Natural killer cell treated with Interleukin-12 subunit alpha and Interleukin-12 subunit beta and Interleukin-15 and Interleukin-18, amount 100 ng/mL, for 72 hours (primary cell): ENCODE data around the gene GALNT15. TPM values are rescaled to one million over a fixed set of nuclear protein-coding genes. Genes with fewer than 3 reads are reported as not detected.

Source experiments
- ATAC-seq, 2 donors: fragments of 150-1000 bp; cut with Tn5 transposase in 1 of 2; sonication (Bioruptor Pico), chemical (Tn5 transposase) in 1 of 2; 2 replicates each; pipeline ENCODE4 v1.10.0; 2021
- DNase-seq: peaks from one replicate; pipeline ENCODE4 v3.0.0; 2022; ENCODE audit warnings: low spot score
- H3K27ac Mint-ChIP-seq, 2 donors: 1 replicate in 1 of 2; 2 replicates in 1 of 2; pipeline ENCODE4 v1.8.0; 2022; ENCODE audit warnings: mixed read lengths in 2 of 2, mild to moderate bottlenecking in 1 of 2, moderate library complexity in 1 of 2
- H3K27me3 Mint-ChIP-seq, 2 donors: 1 replicate in 1 of 2; 2 replicates in 1 of 2; pipeline ENCODE4 v1.8.0; 2022; ENCODE audit warnings: mixed read lengths in 2 of 2
- H3K36me3 Mint-ChIP-seq: one replicate; pipeline ENCODE4 v1.8.0; 2022; ENCODE audit warnings: mixed read lengths
- H3K4me1 Mint-ChIP-seq, 2 donors: 1 replicate in 1 of 2; 2 replicates in 1 of 2; pipeline ENCODE4 v1.8.0; 2022; ENCODE audit warnings: low read depth in 2 of 2, mixed read lengths in 2 of 2, mild to moderate bottlenecking in 1 of 2
- H3K4me3 Mint-ChIP-seq: one replicate; pipeline ENCODE4 v1.8.0; 2022; ENCODE audit warnings: mixed read lengths
- H3K9me3 Mint-ChIP-seq: 2 replicates; pipeline ENCODE4 v1.8.0; 2022; ENCODE audit warnings: mixed read lengths
- total RNA-seq, 2 donors: library from RNA; stranded (reverse); gene quantifications; one replicate each; pipeline ENCODE4 v1.2.3, GENCODE V29; 2022

GALNT15 gene
- total RNA-seq, 2 donors from 2014 or later: not detected

- peaks cover 7 to 12% of the 10 kb centered on the region in 2 donors for H3K4me1 Mint-ChIP-seq
- peaks cover 0 to 8% of the 10 kb centered on the region in 2 donors for H3K27me3 Mint-ChIP-seq
- no peak for DNase-seq
- H3K36me3 Mint-ChIP-seq: no peaks in the 10 kb centered on the region
- no peak for ATAC-seq
- H3K27ac Mint-ChIP-seq: no peak overlapping the region
- no peak overlapping the region for H3K4me3 Mint-ChIP-seq
- no peaks in the 10 kb centered on the region for H3K9me3 Mint-ChIP-seq
Observed at GRCh38 chr3:16183601-16184270, 9.3 kb downstream of the GALNT15 start.

- peaks cover 0 to 8% of the 10 kb centered on the region in 2 donors for H3K27me3 Mint-ChIP-seq
- H3K4me1 Mint-ChIP-seq: peaks cover 5 to 9% of the 10 kb centered on the region in 2 donors
- no peak overlapping the region for H3K4me3 Mint-ChIP-seq
- ATAC-seq: no peak
- no peaks in the 10 kb centered on the region for H3K36me3 Mint-ChIP-seq
- DNase-seq: no peak
- H3K27ac Mint-ChIP-seq: no peak overlapping the region
- no peaks in the 10 kb centered on the region for H3K9me3 Mint-ChIP-seq
Observed at GRCh38 chr3:16186086-16186485, 11.6 kb downstream of the GALNT15 start.

- H3K27me3 Mint-ChIP-seq: peaks cover 0 to 8% of the 10 kb centered on the region in 2 donors
- H3K36me3 Mint-ChIP-seq: no peaks in the 10 kb centered on the region
- peaks cover 5 to 9% of the 10 kb centered on the region in 2 donors for H3K4me1 Mint-ChIP-seq
- ATAC-seq (no peak), DNase-seq (no peak)
- H3K4me3 Mint-ChIP-seq: no peak overlapping the region
- no peak overlapping the region for H3K27ac Mint-ChIP-seq
- H3K9me3 Mint-ChIP-seq: no peaks in the 10 kb centered on the region
Observed at GRCh38 chr3:16186565-16186964, 12.1 kb downstream of the GALNT15 start.

GRCh38 chr3:16187213-16187790 lies 12.8 kb downstream of the GALNT15 start:
- Mint-ChIP-seq H3K4me1 (peaks cover 5 to 9% of the 10 kb centered on the region in 2 donors), H3K36me3 (no peaks in the 10 kb centered on the region), H3K27me3 (peaks cover 0 to 8% of the 10 kb centered on the region in 2 donors), H3K27ac (no peak overlapping the region), H3K4me3 (no peak overlapping the region), H3K9me3 (no peaks in the 10 kb centered on the region)
- ATAC-seq: no peak
- DNase-seq: no peak

GRCh38 chr3:16188071-16188470 lies 13.6 kb downstream of the GALNT15 start:
- Mint-ChIP-seq H3K27ac (no peak overlapping the region), H3K27me3 (peaks cover 0 to 8% of the 10 kb centered on the region in 2 donors), H3K4me3 (no peak overlapping the region), H3K9me3 (no peaks in the 10 kb centered on the region), H3K36me3 (no peaks in the 10 kb centered on the region), H3K4me1 (peaks cover 5 to 9% of the 10 kb centered on the region in 2 donors)
- no peak for ATAC-seq
- DNase-seq: no peak

- DNase-seq: no peak
- H3K9me3 Mint-ChIP-seq: no peaks in the 10 kb centered on the region
- peaks cover 5 to 9% of the 10 kb centered on the region in 2 donors for H3K4me1 Mint-ChIP-seq
- H3K36me3 Mint-ChIP-seq: no peaks in the 10 kb centered on the region
- peaks cover 0 to 8% of the 10 kb centered on the region in 2 donors for H3K27me3 Mint-ChIP-seq
- ATAC-seq: no peak
- H3K4me3 Mint-ChIP-seq: no peak overlapping the region
- no peak overlapping the region for H3K27ac Mint-ChIP-seq
Observed at GRCh38 chr3:16189201-16189600, 14.7 kb downstream of the GALNT15 start.

- Mint-ChIP-seq H3K27ac (no peak overlapping the region), H3K36me3 (no peaks in the 10 kb centered on the region), H3K4me1 (peaks cover 5 to 9% of the 10 kb centered on the region in 2 donors), H3K4me3 (no peak overlapping the region), H3K9me3 (no peaks in the 10 kb centered on the region), H3K27me3 (peaks cover 0 to 8% of the 10 kb centered on the region in 2 donors)
- ATAC-seq: no peak
- DNase-seq: no peak
Observed at GRCh38 chr3:16190704-16191103, 16.2 kb downstream of the GALNT15 start.

- Mint-ChIP-seq H3K27me3 (peaks cover 0 to 5% of the 10 kb centered on the region in 2 donors), H3K4me1 (peaks cover 2% of the 10 kb centered on the region in 2 donors), H3K4me3 (no peak overlapping the region), H3K36me3 (no peaks in the 10 kb centered on the region), H3K9me3 (no peaks in the 10 kb centered on the region), H3K27ac (no peak overlapping the region)
- ATAC-seq: no peak
- no peak for DNase-seq
Observed at GRCh38 chr3:16191591-16191990, 17.1 kb downstream of the GALNT15 start.

GRCh38 chr3:16192176-16192811 lies 17.8 kb downstream of the GALNT15 start:
- H3K4me3 Mint-ChIP-seq: no peak overlapping the region
- H3K36me3 Mint-ChIP-seq: no peaks in the 10 kb centered on the region
- no peaks in the 10 kb centered on the region for H3K4me1 Mint-ChIP-seq
- DNase-seq (no peak), ATAC-seq (no peak)
- H3K27ac Mint-ChIP-seq: no peak overlapping the region
- peaks cover 0 to 5% of the 10 kb centered on the region in 2 donors for H3K27me3 Mint-ChIP-seq
- no peaks in the 10 kb centered on the region for H3K9me3 Mint-ChIP-seq

GRCh38 chr3:16198427-16198826 lies 23.9 kb downstream of the GALNT15 start:
- ATAC-seq: no peak
- H3K4me3 Mint-ChIP-seq: no peak overlapping the region

GRCh38 chr3:16199769-16200168 lies 25.3 kb downstream of the GALNT15 start:
- H3K36me3 Mint-ChIP-seq: no peaks in the 10 kb centered on the region
- H3K9me3 Mint-ChIP-seq: no peaks in the 10 kb centered on the region
- ATAC-seq: no peak
- H3K27me3 Mint-ChIP-seq: peaks cover 19 to 22% of the 10 kb centered on the region in 2 donors
- H3K4me1 Mint-ChIP-seq: peaks cover 0 to 4% of the 10 kb centered on the region in 2 donors
- no peak overlapping the region for H3K4me3 Mint-ChIP-seq
- no peak for DNase-seq
- no peak overlapping the region for H3K27ac Mint-ChIP-seq

More at GRCh38 chr3:16198427-16198826, 23.9 kb downstream of the GALNT15 start:
- no peak for DNase-seq
- peaks cover 0 to under 1% of the 10 kb centered on the region in 2 donors for H3K4me1 Mint-ChIP-seq
- no peak overlapping the region for H3K27ac Mint-ChIP-seq
- H3K9me3 Mint-ChIP-seq: no peaks in the 10 kb centered on the region
- no peaks in the 10 kb centered on the region for H3K36me3 Mint-ChIP-seq
- H3K27me3 Mint-ChIP-seq: peaks cover 14 to 15% of the 10 kb centered on the region in 2 donors

- Mint-ChIP-seq H3K27ac (no peak overlapping the region), H3K4me1 (peaks cover 0 to 4% of the 10 kb centered on the region in 2 donors), H3K9me3 (no peaks in the 10 kb centered on the region), H3K27me3 (peaks cover 21 to 24% of the 10 kb centered on the region in 2 donors), H3K4me3 (no peak overlapping the region), H3K36me3 (no peaks in the 10 kb centered on the region)
- DNase-seq: no peak
- ATAC-seq: peak in 1 of 2 donors; percentile 22
Observed at GRCh38 chr3:16200411-16200810, 25.9 kb downstream of the GALNT15 start.

GRCh38 chr3:16203031-16203430 lies 28.6 kb downstream of the GALNT15 start:
- Mint-ChIP-seq H3K27ac (no peak overlapping the region), H3K27me3 (peaks cover 24 to 25% of the 10 kb centered on the region in 2 donors), H3K4me1 (peaks cover 0 to 4% of the 10 kb centered on the region in 2 donors), H3K9me3 (no peaks in the 10 kb centered on the region), H3K4me3 (no peak overlapping the region), H3K36me3 (no peaks in the 10 kb centered on the region)
- no peak for DNase-seq
- no peak for ATAC-seq
